NCI-H446 treated with DMSO at 0.1 percent for 48 hours (cell line): Measurements from ENCODE around the gene RIN3.
"Not testable (repeated sequence)": the region's sequence is repeated elsewhere in the genome, so short reads cannot be mapped to it uniquely, and the experiment has no call there.

Experiments
- DNase-seq: peaks from one replicate; lab custom pipeline; 2025; lab: John Stamatoyannopoulos, UW

RIN3 gene

DNA sequence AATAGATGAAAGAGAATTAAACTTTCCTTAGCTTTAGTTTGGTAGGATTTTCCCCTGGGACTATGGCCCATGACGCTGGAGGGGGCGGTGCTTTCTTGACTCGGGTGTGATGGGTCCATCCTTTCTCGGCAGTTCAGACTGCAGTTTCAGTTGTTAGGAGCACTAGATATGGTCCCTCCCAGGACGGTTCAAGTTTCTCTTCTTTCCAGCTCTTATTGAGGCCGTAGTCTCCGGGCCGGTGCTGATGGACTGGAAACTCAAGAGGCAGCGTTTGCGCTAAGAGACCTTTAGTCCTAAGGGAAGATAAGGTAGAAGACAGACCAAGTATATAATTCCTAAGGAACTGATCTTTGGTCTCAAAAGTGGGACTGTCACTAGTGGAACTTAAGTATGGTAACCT lies 111.2 kb downstream of the RIN3 start:
- DNase-seq = no peak

GRCh38 chr14:92625213-92625612 lies 111.6 kb downstream of the RIN3 start:
- no peak for DNase-seq

- DNase-seq = no peak
Observed at GRCh38 chr14:92626041-92626440, 112.5 kb downstream of the RIN3 start.

DNA sequence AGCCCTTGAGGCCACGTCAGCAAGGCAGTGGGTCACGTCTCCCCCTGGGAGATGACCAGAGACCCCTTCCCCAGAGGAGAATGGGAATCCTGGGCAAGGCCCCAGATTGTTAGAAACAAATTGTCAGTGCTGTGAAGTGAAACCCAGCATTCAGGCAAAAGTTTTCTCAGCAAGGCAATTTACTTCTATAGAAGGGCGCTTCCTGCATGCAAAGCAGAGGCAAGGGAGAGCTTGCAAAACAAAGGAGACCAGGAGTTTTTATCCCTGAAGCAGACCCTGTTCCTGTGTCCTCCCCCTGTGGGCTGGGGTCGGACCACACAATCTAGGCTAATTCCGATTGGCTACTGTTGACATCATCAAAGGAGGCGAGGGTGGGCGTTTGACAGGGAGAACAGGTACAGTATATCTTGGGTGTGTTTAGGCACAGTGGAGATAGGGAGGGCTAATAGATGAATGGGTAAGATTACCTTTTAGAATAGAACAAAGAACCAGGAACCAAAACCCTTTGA lies 114.2 kb downstream of the RIN3 start:
- DNase-seq = no peak

GRCh38 chr14:92628636-92629035 lies 115.1 kb downstream of the RIN3 start:
- DNase-seq = no peak

GRCh38 chr14:92630367-92630766 lies 116.8 kb downstream of the RIN3 start:
- DNase-seq = no peak

DNA sequence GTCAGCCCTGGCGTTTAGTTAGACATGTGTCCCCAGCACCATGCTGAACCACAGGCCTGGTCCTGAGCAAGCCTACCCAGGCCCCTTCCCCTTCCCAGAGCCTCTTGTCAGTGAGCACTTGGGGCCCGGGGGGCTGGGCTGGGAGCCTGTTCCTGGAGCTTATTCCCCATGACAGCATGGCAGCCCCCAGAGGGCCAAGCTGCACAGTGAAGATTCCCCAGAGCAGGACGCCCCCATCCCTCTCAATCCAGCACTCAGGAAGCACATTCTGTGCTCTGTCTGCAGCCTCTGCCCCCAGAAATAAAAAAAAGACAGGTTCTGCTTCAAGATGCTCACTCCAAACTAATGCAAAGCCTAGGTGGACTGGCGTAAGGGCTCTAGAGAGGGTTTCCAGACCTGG lies 117.5 kb downstream of the RIN3 start:
- DNase-seq = no peak

DNA sequence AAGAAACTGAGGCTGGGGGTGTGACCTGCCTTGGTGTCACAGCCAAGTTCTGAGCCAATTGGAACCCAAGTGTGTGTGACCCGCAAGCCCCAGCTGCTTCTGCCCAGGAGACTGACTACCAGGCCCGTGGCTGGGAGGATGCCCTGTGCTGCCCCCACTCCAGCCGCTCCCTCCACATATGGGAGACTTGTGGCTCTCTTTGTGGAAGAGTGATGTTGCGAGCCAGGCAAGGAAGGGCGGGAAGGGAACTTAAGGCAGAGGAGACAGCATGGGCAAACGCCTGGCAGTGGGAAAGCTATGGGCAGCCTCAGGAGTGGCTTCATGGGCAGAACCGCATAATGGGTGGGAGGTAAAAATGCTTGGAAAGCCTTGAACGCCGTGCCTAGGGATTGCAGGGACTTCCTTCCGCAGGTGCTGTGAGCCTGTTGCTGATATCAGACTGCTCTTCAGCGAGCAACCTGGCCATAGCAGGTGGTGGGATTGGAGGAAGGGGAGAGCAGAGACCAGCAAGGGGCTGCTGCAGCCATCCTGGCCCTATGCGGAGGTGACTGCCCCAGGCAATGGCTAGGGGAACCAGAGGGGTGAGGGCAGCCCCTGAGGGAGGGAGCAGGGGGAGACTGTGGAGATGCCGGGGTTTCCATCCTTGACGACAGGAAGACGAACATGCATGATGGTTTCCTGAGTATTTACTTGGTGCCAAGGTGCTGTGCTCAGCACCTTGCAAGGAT lies 119.1 kb downstream of the RIN3 start:
- DNase-seq = no peak

GRCh38 chr14:92633274-92633616 lies 119.7 kb downstream of the RIN3 start:
- no peak for DNase-seq

- DNase-seq = no peak
Observed at GRCh38 chr14:92633724-92634123, 120.1 kb downstream of the RIN3 start.

- DNase-seq = no peak
Observed at GRCh38 chr14:92635031-92635430, 121.5 kb downstream of the RIN3 start.

GRCh38 chr14:92635896-92636295 lies 122.3 kb downstream of the RIN3 start:
- DNase-seq = no peak

- no peak for DNase-seq
Observed at GRCh38 chr14:92637228-92637627, 123.6 kb downstream of the RIN3 start.

- no peak for DNase-seq
Observed at GRCh38 chr14:92637864-92638263, 124.3 kb downstream of the RIN3 start.

- DNase-seq = no peak
Observed at GRCh38 chr14:92638266-92638665, 124.7 kb downstream of the RIN3 start.

- DNase-seq = no peak
Observed at GRCh38 chr14:92638904-92639303, 125.3 kb downstream of the RIN3 start.

DNA sequence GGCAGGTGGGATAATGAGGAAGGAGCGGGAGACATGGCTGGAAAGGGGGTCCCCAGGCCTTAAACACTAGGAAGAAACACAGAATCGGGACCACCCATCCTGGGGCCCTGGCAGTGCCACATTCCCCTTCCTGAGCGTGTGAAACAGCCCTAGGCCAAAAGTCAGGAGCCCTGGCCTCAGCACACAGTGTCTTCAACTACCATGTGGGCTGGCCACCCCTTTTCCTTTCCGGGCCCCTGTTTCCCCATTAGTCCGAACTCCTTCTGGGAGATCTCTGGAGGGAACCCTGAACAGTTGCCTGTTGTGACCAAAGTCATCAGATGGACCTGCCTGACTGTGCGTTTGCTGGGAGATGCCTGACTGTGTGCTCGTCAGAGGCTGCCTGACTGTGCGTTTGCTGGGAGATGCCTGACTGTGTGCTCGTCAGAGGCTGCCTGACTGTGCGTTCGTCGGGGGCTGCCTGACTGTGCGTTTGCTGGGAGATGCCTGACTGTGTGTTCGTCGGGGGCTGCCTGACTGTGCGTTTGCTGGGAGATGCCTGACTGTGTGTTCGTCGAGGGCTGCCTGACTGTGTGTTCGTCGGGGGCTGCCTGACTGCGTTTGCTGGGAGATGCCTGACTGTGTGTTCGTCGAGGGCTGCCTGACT lies 126.0 kb downstream of the RIN3 start:
- not testable (repeated sequence) for DNase-seq

DNA sequence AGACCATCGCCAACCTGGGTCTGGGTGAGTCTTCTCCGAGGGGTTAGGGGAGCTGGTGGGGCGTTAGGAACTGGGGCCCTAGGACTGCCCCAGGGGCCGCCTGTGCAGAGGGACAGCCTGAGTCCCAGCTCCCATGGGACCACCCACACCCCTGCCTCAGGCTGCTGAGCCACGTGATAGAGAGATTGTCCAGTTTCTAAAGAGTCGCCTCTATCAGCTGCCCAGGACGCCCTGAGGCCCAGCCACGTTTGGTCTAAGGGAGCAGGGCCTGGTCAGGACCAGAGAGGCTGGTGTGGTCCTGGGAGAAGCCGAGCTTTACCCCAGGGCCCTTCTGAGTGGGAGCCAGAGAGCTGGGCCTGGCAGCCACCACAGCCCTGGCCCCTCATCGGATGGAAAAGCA lies 127.7 kb downstream of the RIN3 start:
- DNase-seq = no peak

GRCh38 chr14:92644171-92644969 lies 130.8 kb downstream of the RIN3 start:
- no peak for DNase-seq

DNA sequence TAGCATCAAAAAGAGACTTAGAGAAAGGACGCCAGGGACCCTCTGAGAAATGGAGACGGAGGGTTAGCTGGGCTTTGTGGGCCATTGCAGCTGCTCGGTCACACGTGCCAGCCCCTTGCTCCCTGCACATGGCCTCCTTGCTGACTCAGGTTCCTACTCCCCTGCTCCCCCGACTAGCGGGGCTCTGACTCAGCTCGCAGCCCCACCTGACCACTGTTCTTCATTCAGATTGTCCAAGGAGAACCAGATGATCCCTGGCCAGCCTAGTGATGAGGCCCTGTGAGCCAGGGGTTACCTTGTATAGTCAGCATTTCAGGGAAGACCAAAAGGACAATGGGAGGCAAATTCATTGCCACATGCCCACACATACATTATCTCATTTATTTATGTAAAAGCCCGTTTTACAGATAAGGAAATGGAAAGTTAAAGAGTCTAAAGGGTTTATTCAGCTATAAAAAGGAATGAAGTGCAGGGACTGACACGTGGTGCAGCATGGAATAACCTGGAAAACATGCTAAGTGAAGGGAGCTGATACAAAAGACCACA lies 131.5 kb downstream of the RIN3 start:
- no peak for DNase-seq

DNA sequence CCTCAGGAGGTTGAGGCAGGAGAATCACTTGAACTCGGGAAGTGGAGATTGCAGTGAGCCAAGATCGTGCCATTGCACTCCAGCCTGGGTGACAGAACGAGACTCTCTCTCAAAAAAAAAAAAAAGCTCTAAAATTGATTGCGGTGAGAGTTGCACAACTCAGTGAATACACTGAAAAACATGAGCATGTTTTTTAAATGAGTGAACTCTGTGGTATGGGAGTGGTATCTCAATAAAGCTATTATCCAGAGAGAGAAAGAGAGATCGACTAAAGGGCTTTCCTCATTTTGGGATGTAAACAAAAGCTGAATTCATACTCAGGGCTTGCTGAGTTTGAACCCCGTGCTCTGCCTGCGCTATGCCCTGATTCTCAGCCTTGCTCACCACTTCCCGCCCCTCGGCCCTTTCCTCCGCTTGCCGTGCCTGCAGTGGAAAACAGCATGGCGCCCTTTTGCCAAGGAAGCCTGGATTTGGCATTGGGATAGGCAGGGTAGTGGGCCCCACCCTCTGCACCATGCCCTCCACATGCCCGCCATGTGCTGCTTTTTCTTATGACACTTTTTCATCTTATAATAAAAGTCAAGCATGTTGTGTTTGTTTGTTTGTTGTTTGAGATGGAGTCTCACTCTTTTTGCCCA lies 132.4 kb downstream of the RIN3 start:
- DNase-seq = no peak
